Measurements from ENCODE around the gene SIRPA.

DNA sequence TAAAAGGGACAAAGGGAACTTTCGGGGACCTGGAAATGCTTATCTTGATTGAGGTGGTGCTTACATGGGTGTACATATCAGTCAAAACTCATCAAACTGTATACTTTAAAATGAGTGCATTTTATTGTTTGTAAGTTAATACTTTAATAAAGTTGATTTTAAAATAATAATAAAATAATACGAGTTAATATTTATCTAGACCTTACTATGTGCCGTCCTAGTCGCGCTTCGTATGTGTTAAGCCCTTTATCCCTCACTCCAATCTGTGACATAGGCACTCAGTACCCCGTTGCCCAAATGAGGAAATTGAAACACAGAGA, 51.2 kb downstream of the SIRPA start:
- TF ChIP-seq SUZ12 (IDR thresholded peaks at IDR 0.05; ENCODE audit: extremely low read depth, insufficient read depth, insufficient read length) (no peak), ZNF274 (IDR thresholded peaks at IDR 0.05; ENCODE audit: low read depth, low read length) (no peak)

Measured in NT2/D1 (cell line).